UCSD-AML1 (cell line): Measurements from ENCODE around the gene TFAM.

Source experiments
- DNase-seq: peaks from one replicate; lab custom pipeline; 2025; ENCODE audit not compliant: unreplicated experiment; lab: John Stamatoyannopoulos, UW

Gene TFAM

DNA sequence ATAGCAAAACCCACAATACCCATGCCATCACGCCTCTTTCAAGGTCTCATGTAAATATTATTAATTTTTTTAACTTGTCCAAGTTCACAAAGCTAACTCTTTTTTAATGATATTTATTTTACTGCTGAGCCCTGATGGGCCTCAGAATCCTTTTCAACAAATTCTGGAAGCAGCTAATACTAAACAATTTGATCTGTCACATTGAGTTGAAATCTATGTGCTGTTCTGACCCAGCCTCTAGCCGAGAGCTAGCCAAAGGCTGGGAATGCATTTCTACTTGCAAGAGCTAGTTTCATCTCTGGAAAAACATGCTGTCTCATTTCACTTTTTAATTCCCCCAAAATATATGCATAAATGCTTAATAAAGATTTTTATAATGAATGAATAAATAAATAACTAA lies 47.9 kb downstream of the TFAM start:
- no peak for DNase-seq

DNA sequence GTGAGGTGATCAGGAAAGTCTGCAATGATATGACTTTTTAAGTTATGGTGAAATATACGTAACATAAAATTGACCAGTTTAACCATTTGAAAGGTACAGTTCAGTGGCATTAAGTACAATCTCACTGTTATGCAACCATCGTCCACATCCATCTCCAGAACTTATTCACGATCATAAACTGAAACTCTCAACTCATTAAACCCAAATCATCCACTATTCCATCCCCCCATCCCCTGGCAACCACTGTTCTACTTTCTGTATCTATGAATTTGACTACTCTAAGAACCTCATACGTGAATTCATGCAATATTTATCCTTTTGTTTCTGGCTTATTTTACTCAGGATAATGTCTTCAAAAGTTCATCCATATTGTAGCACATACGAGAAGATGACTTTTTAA lies 48.4 kb downstream of the TFAM start:
- DNase-seq, result no peak

DNA sequence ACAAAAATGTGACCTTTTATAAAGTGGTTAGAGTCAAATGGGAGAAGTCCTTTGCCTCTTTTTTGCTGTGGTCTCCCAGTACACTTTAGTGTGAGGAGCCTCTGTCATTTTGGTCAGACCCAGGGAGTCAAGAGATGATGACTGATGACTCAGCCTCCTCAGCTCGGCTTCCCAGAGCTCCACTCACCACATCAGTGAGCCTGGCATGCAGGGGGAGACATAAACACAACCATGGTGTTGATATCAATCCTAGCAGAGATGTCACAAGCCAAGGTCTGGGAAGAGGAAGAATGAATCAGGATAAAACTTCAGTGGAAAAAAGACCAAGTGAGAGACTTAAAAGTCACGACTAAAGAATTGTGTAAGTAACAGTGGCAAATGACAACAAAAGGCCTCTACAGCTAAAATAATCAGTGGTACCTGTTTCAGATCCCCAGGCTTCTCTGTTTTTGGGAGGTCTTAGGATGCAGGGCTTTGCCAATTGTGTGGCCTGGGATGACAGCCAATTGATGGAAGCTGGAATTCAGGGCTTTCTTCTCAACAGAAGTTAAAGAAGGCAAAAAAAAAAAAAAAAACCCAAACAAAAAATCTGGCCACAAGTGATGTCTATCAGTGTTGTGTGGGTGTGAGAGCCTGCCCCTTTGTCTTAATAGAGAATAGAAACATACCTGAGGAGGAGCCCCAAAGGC lies 50.2 kb downstream of the TFAM start:
- DNase-seq, result no peak

DNA sequence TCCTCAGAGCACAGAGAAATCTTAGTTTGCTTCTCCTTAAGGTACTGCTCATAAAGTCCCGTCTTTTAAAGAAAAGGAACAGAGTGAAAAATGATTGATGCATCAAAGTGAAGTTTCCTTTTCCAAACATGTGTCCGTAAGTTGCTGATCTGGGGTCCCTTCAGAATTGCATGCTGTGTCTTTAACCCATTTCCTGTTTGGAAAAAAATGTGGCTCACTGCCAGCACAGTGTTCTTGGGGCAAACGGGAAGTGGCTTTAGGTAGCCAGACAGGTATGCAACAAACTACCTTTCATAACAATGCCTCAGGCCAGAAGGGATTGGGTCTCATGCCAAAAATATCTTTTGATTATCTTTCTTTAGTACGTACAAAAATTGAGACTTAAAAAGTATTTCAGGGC lies 50.9 kb downstream of the TFAM start:
- no peak for DNase-seq

DNA sequence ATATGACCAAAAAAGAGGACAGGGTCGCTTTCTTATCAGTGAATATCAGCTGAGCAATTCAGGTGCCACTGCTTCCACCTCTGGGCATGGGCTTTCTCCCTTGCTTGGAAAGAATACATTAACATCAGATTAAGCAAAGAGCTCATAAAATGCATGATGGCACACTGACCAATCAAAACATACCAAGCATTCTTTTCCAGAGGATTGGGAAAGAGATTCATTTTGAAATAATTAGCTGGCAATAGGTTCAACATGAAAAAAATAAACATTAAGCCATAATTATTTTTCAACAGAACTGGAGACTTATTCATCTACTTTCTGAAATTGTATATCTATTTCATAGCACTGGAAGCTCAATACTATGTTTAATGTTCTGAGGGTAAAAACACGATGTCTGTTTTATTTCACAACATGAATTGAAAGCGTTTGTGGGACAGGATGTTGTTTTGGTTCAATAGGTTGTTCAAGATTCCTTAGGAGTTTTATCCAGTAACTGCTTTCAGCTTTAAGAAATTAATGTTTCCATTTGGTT lies 53.2 kb downstream of the TFAM start:
- no peak for DNase-seq

GRCh38 chr10:58438986-58439385 lies 53.8 kb downstream of the TFAM start:
- no peak for DNase-seq

- DNase-seq, result no peak
These were observed 54.6 kb downstream of the TFAM start for GRCh38 chr10:58439632-58440364.

- no peak for DNase-seq
These were observed 55.3 kb downstream of the TFAM start for GRCh38 chr10:58440484-58440883.

DNA sequence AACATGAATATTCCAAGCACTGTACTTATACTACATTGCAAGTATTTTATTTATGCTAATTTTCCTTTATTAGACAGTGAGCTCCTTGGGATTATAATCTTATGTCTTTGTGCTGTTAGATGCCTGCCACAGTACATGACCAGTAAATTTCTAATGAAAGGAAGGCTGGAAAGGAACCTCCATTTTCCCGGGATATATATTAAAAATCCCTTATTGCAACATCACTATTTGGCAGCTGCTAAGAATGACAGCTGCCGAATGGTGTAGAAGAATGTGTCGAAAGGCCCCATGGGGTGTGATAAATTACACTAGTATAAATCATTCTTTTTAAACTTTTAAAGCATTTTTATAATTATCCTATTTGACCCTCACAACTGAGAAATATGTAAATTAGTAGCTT lies 59.1 kb downstream of the TFAM start:
- no peak for DNase-seq

DNA sequence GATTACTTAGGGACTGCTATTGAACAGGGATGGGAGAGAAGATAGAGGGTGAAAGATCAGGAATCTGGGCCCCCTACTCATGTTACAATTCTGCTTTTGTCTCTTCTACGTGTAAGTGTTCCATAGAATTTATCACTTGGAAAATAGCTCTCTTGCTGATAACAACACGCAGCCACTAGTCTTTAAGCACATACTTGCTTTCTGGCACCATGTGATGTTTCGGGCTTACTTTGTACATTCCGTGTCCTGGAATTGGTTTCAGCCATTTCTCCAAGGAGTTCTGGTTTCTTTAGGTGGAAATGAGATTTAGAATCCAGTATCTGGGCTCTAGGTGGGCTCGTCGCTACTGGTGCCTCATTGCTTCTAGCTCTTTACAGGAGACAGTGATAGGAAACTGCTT lies 59.7 kb downstream of the TFAM start:
- DNase-seq, result no peak

DNA sequence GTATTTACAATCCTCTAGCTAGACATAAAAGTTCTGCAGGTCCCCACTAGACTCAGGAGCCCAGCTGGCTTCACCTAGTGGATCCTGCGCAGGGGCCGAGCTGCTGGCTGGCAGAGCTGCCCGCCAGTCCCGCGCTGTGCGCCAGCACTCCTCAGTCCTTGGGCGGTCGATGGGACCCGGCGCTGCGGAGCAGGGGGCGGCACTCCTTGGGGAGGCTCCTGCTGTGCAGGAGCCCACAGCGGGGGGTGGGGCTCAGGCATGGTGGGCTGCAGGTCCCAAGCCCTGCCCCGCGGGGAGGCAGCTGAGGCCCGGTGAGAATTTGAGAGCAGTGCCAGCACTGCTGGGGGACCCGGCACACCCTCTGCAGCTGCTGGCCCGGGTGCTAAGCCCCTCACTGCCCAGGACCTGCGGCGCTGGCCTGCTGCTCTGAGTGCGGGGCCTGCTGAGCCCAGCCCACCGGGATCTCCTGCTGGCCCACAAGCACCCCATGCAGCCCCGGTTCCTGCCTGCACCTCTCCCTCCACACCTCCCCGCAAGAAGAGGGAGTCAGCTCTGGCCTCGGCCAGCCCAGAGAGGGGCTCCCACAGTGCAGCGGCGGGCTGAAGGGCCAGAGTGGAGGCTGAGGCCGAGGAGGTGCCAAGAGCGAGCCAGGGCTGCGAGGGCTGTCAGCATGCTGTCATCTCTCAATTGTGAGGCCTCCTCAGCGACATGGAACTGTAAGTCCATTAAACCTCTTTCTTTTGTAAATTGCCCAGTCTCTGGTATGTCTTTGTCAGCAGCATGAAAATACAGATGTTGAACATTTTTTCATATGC lies 63.1 kb downstream of the TFAM start:
- no peak for DNase-seq
